ENCODE measurements around the gene LRP1.

LRP1 gene

GRCh38 chr12:57094208-57095160 lies 33.8 kb upstream of the LRP1 start:
- DNase-seq = no peak

- no peak for DNase-seq
Observed at GRCh38 chr12:57095440-57095839, 32.8 kb upstream of the LRP1 start.

GRCh38 chr12:57096099-57096572 lies 32.1 kb upstream of the LRP1 start:
- DNase-seq = no peak

GRCh38 chr12:57096748-57097553 lies 31.3 kb upstream of the LRP1 start:
- DNase-seq = no peak

GRCh38 chr12:57097554-57097835 lies 30.8 kb upstream of the LRP1 start:
- DNase-seq = no peak

- no peak for DNase-seq
Observed at GRCh38 chr12:57098546-57098945, 29.7 kb upstream of the LRP1 start.

DNA sequence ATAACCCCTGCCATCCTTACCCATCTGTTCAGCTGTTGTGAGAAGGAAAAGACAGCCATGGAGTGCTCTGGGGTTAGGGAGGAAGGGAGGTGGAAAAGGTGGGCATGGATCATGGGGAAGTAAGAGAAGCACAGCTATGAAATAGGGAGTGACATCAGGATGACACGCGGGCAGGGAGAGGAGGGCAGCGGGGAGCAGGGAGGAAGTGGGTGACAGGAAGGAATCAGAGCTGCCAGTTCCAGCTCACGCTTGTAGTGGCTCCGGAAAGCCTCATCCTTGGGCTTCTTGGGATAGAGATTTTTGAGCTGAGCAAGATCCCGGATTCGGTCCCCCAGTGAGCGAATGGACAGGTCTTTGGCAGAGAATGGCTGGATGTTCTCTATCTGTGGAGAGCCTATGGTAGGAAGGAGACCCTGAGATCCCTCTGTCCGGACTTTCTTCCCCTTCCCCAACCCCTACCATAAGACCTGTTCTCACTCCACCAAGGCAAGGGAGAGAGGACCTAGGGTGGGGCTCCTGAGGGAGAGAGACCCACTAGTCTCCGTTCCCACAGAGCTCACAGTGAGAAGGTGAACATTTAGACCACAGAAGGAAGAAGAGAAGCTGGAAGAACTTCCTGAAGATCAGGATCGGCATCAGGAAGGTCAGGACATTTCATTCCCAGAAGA lies 29.1 kb upstream of the LRP1 start:
- DNase-seq = no peak

DNA sequence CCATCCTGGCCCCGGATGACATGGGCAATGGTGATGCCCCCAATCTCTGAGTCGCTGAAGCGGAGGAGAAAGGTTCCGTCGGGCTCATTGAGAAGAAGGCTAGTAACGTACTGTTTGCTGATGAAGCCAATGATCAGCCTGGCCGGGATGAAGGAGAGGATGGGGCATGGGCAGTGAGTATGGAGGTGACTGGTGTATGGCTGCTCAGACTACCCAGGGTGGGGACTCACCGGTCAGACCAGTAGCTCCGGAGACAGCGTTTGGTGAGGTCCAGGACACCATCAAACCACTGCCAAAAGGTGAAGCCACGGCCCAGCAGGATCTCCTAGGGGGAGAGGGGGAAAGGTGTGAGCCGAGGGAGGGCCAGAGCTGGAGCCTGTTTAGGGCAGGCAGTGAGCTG lies 28.5 kb upstream of the LRP1 start:
- DNase-seq = no peak

GRCh38 chr12:57101892-57102695 lies 26.2 kb upstream of the LRP1 start:
- no peak for DNase-seq

GRCh38 chr12:57103856-57104255 lies 24.4 kb upstream of the LRP1 start:
- no peak for DNase-seq

DNA sequence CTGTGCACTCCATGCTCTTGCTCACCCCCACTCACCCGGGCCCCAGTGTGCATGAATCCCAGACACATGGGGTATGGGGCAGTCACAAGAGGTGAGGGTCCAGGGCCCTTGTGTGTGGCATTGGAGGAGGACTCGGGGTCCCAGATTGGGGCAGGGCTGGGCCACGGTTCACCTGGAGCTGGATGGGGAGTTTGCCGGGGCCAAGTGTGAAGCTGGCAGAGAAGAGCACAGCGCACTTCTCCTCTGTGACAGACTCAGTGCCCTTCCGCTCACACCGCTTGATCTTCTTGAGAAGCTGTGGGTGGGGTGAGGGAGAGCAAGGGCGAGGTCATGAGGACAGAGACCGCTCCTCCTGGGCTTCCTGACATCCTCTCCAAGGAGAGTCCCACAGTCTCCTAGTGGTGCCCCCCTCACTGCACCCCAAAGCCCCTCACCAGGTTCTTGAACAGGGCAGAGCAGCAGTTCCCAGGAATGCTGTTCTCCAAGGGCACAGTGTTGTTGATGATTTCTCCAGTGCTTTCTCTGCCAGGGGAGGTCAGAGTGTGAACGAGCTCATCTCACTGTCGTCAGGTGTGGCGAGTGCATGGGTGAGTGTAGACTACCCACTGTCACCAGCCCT lies 23.9 kb upstream of the LRP1 start:
- no peak for DNase-seq

- DNase-seq = no peak
Observed at GRCh38 chr12:57105011-57105753, 23.1 kb upstream of the LRP1 start.

GRCh38 chr12:57106021-57106708 lies 22.1 kb upstream of the LRP1 start:
- DNase-seq = peak in 1 of 2 experiments; percentile 11

DNA sequence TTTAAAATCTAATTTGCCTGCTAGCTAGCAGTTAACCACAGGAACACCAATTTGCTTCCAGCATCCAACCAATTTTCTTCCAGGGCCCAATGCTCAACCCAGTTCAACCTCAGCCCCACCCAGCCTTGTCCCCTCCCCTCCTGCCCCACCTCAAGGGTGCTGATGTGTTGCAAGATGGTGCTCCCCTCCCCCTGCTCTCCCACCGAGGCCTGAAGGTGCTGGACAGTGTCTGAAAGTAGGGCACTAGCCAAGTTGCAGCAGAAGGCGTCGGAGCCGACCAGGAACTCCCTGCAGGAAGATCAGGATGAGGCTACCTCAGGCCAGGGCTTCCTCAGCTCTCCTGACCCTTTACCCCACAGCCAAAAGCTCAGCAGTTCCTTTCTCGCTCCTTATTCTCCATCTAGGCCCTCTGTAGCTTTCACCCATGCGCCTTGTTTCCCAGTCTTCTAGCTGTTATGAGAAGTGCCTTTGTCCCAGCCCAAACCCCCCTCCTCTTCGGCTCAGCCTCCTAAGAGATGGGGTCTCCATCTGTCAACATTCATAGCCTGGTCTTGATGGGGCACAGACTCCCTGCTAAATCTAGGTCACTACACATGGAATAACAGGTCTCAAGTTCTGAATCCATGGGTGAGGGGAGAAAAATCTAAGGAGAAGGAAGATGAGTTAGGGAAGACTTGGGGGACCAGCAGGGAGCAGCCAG lies 20.7 kb upstream of the LRP1 start:
- DNase-seq = no peak

- DNase-seq = no peak
Observed at GRCh38 chr12:57109207-57110103, 18.8 kb upstream of the LRP1 start.

GRCh38 chr12:57110104-57111030 lies 17.9 kb upstream of the LRP1 start:
- DNase-seq = no peak

DNA sequence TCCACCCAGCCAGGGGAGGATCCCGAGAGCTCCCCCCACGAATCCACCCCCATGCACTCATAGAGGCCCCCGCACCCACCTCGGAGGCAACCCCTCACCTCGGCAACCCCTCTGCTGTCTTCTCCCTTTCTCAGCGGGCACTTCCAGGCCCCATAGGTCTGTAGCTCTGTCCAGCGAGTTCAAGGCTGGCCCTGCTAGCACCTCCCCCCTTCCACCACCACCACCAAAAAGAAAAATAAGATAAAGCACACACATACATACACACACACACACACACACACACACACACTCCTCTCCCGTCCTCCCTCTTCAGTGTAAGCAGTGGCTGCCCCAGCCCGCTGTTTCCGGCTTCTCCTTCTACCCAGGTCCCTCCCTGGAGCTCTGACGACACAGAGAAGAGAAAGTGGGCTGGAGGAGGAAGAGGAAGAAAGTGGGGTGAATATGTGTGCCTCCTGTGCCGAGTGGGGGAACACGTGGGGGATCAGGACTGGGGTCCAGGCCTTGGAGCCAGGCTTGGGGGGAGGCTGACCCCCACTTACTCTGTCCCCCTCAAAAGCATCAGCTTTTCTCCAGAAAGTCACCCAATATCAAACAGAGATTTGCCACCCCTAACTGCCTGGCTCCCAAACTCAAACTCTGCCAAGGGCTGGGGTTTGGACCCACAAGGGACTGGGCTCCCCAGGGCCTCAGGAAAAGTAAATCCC lies 17.1 kb upstream of the LRP1 start, which contains the start of gene STAT6:
STAT6 (minus strand) TSS at position 332 of the 704 bp plus-strand sequence. CDS start 3,084 bp downstream, outside the sequence.
- DNase-seq = no peak

All from NCI-H446 (cell line).